Activated CD8-positive, alpha-beta memory T cell treated with anti-CD3 and anti-CD28 coated beads for 1 hour (primary cell): Measurements from ENCODE around the gene MRPL46.

Source experiments
- DNase-seq, 2 donors: peaks; one replicate each; pipeline ENCODE4 v3.0.0-alpha.2; 2020; ENCODE audit warnings: low read depth in 1 of 2; ENCODE audit errors: extremely low read depth in 1 of 2

MRPL46 gene

DNA sequence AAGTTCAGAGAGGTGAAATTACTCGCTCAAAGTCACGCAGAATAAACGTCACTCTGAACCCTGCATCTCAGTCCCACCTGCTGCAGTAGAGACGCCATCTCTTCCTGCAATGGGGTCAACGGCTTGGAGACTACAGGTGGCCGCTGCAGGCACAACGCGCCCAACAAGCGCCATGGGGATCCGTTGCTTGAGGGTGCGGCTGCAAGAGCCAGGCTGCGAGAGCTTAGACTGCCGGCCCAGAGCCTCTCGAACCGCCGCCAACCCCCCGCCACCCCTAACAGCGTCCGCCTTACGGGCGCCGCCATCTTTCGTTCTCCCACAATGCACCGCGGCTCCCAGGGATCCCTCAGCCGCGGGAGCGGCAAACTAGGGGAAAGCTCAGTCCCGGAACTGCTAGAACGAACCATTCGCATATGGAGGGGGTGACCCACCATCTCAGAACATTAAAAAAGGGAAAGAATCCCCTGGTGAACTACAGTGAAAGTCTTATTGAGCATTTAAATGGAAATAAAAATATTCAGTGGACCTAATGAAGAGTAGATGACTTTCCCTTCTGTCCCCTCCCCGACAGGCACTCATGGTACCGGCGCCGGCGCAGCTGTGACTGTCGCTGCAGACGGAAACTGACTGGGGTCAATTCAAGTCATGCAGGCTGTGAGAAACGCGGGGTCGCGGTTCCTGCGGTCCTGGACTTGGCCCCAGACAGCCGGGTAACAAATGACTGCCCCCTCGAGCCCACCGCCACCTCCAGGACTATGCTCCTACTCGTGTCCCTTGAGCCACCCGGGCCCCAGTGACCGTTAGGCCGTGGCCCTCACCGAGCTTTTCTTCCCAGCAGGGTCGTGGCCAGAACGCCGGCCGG lies at the start of gene MRPL46, which contains the start of gene MRPS11:
Gene MRPL46, minus strand, starts transcription at position 316 of the 862 bp plus-strand sequence. Its CDS starts 11 bp downstream, at position 305.
Gene MRPS11, plus strand, starts transcription at position 636 of the 862 bp plus-strand sequence. Its CDS starts 10 bp downstream, at position 646.
- DNase-seq: peak; percentile 78 to 84

- no peak for DNase-seq
These were observed 46.0 kb upstream of the MRPL46 start for GRCh38 chr15:88513195-88513594.

DNA sequence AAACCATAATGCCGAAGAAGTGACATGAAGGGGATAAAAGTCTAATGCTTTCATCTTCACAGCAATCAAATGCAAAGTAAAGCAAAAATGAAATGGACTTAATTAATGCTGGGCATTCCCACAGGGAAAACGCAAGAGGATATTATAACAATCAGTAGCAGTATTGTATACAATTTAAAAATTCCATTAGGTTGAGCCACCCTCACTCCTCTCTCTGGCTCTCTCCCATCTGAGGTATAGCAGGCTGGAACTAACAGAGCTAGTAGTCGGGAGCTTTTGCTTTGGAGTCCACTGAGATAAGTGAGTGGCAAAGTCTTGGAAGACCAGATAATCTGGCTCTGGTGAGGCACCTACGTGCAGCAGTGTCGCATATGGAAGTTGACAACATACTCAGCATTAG lies 45.4 kb upstream of the MRPL46 start:
- no peak for DNase-seq

DNA sequence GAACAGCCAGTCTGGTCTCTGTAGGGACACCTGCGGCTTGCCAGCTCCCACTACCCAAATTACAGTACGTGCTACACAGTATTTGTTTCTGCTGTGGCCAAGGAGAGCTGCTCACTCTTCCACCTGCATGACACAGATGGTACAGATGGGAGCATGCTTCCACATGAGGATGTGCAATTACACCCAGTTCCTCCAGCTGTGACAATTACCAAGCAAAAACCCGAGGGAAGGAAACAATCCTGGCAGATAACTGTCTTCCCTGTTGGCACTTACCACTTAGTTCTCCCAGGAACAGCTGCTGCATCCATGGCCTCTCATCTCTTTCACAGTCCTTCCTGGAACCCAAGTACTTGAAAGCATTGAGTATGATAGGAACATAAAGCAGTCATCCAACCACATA lies 44.9 kb upstream of the MRPL46 start:
- DNase-seq: no peak

DNA sequence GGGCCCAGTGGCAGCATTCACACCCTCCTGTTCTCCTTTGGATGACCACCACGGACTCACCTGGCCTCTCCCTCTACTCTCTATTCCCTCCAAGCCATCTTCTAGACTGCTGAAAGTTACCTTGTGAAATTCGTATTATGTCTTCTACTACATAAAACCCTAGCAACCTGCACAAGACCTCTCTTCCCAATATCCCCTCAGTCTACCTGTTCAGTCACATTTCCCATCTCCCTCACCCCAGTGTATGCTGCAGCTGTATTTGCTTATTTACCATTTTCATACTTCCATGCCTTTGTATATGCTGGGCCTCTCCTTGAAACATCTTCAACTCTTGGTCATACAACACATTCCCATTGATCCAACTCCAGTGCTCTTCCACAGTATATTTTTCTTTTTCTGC lies 44.0 kb upstream of the MRPL46 start:
- no peak for DNase-seq

GRCh38 chr15:88509964-88510363 lies 42.8 kb upstream of the MRPL46 start:
- DNase-seq: no peak

GRCh38 chr15:88509321-88509720 lies 42.1 kb upstream of the MRPL46 start:
- DNase-seq: no peak

GRCh38 chr15:88506628-88507027 lies 39.4 kb upstream of the MRPL46 start:
- no peak for DNase-seq

DNA sequence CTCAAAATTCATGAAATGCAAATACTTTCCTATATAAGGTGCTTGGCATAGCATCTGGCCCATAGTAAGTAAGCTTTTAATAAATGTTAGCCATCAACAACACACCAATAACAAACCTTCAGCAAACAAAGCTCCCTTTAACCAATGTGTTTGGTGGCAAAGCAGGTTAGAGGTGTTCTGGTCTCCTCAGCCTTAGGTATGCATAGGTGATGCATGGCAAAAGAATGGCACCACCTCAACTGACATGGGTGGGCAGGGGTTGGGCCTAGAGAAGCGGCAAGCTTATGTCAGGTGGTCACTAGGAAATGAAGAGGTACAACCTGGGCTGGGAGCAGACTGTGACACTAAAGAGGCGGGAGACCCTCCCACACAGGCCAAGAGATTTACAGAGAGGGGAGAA lies 38.5 kb upstream of the MRPL46 start:
- no peak for DNase-seq

DNA sequence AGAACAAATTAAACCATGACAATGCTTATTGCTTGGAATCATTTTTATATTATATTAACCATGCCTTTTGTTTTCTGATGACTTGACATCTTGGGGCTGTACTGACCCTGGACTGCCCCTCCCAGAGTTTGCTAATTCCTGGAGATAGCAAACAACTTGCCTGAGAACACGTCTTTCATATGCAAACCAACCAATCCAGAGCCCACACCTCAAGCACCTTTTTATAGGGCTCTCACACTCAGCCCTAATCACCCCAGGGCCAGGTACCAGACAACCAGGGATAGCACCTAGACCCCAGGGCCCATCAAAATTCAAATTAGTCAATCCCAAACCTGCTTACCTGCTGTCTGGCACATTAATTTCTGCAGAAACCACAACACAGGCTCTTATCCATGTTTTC lies 37.3 kb upstream of the MRPL46 start:
- no peak for DNase-seq

- no peak for DNase-seq
These were observed 31.8 kb upstream of the MRPL46 start for GRCh38 chr15:88498996-88499395.

DNA sequence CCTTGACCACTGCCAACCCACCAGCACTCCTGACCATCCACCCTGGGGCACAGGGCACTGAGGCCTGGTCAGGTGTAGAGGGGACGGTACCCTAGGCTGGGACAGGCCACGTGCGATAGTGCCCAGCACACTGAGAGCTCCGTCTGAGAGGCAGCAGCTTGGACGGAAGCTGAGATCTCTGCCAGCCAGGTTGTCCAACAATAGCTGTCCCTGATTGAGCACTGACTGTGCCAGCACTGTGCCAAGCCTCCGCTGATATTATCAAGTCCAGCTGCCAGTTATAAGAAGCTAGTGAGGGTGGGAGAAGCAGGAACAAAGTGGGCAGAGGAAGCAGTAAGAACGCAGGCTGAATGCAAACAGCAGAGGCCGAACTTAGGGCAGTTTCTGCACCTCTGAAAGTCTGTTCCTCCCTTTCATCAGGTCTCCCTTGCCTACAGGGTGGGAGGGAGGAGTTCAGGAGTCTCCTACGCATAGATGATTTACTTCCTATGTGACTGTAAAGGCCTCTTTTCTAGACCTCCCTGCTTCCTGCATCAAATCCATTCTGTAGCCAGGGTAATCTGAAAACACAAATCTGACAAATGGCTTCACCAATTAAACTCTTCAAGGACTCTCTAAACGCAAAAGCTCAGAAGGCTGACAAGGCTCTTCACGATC lies 30.0 kb upstream of the MRPL46 start:
- DNase-seq: no peak

- DNase-seq: no peak
These were observed 26.7 kb upstream of the MRPL46 start for GRCh38 chr15:88493844-88494243.

GRCh38 chr15:88491158-88491557 lies 24.0 kb upstream of the MRPL46 start:
- no peak for DNase-seq

GRCh38 chr15:88490036-88490435 lies 22.8 kb upstream of the MRPL46 start:
- no peak for DNase-seq

DNA sequence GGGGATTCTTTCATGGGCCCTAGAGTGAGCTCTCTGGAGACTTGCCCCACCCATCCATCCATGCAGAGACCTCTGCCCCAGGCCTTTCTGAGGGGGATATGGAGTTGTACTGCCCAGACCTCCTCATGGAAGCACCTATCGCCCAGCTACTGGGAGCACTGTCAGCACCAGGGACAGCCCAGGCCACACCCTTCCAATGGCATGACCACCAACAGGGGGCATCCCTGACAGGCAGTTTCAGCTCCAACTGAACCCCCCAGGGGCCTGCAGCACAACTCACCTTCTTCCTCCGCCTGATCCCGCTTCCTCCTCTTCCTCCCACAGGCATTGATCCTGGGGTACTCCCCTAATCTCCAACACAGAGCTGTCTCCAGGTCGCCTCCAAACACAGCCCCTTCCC lies 22.1 kb upstream of the MRPL46 start:
- DNase-seq: no peak

DNA sequence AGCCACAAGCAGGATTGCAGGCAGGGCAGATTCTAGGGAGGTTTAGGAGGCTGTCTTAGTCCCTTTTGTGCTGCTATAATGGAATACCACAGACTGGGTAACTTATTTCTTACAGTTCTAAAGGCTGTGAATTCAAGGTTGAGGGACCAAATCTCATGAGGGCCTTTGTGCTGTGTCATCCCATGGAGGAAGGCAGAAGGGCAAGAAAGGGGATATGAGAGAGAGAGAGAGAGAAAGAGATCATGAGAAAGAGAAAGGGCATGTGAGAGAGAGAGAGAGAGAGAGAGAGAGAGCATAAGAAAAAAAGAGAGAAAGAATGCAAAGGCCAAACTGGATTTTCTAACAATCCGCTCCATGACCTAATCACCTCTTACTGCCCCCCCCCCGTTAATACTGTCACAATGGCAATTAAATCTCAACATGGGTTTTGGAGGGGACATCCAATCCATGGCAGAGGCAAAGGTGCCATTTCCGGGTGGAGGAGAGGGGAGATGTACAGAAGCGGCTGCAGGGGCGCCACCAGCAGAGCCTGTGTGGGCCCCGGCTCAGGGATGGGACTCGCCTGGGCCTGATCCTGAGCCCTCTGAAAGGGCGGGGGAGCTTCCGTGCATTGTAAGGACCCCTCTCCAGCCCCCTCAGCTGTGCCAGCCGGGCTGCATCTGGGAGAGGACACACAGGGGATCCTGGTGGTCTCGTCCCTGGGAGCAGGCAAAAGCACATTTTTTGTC lies 20.8 kb upstream of the MRPL46 start:
- no peak for DNase-seq

GRCh38 chr15:88487178-88487795 lies 20.1 kb upstream of the MRPL46 start:
- no peak for DNase-seq

DNA sequence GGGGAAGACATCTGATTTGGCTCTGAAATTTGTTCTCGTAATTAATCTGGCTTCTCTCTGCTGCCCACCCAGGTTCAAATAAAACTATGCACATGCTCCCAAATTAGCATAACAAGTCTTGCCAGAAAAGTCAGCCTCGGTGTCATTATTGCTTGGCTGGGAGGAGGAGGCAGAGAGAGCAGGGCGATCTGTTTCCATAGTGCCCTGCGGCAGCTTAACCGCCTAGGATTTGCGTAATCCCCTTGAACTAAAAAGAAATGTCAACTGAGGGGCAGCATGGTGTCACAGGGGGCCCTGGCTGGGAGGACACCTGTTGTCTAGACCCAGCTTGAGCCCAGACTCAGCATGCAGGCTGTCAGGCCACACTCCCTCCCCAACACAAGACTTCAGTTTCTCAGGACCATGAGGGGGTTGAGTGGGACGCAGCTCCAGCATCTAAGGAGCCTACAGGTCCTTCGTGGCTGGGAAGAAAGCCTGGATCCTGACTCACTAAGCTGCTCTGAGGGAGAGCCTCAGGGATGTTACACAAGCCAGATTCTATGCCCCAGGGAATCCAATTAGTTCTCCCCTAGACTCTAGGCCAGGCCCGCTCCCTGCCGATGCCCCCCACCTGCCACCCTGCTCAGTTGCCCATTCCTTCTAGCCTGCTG lies 17.6 kb upstream of the MRPL46 start:
- no peak for DNase-seq

GRCh38 chr15:88482263-88482662 lies 15.1 kb upstream of the MRPL46 start:
- no peak for DNase-seq

DNA sequence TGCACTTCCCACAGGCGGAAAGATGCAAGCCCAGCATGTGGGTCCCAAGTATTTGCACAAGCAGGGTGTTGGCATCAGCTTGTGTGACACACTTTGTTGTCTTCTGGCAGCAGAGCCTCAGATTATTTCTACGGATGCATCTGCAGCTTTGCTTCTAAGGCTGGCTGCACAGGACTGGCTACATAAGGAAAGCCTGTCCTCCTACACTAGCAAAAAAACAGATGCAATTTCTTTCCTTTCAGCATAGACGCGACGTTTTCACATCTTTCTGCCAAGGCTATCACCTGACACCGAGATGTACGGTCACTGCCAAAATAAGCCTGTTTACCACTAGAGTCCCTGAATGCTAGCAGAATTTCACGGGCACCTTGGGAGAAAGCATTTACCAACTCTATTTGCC lies 13.8 kb upstream of the MRPL46 start:
- no peak for DNase-seq
